ENCODE results near the gene CLCN7. TPM values are rescaled to one million over a fixed set of nuclear protein-coding genes. Genes with fewer than 3 reads are reported as not detected.

The CLCN7 gene
- total and polyA plus RNA-seq, 2 of the 8 experiments (the other 6 are each of a cell fraction or from before 2014, with no cell fraction given): 38.6 to 81.5 TPM

DNA sequence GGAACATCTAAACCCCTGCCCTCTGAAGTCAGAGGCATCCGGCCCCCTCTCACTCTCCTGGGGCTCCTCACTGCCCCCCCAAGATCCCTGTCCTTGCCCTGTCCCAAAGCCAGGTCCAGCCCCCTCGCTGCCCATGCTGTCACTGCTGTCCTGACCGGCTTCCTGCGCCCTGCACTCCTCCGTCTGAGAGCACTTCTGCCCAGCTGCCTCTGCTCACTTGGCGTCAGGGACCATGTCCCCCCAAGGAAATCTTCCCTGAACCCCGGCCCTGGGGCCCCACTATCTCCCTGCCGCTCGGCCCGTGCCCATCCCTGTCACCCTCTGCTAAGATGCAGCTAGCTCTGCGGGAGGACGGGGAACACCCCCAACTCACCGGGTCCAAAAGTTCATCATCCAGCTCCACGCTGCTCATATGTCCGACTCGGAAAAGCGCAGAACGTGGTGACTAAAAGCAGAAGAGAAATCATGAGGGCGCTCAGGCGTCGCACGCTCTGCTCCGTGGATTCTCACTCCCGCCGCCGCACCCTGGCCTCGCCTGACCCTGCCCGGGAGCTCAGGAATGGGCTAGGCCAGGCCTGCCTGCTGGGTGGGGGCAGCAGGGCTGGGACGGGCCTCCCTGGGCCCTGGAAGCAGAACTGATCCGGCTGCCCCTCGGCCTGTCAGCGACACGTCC is 9.8 kb downstream of the CLCN7 start (continued):
- TF ChIP-seq SRF (IDR thresholded peaks at IDR 0.05; ENCODE audit: low read depth, low read length) (no peak), SP2 (IDR thresholded peaks at IDR 0.05; ENCODE audit: low read length) (no peak)
